HEK293 (cell line): Measurements from ENCODE around the gene COG6.

Experiments used
- CTCF ChIA-PET: fragments of 350-600 bp; formaldehyde crosslinking; extraction: SDS; loops from one replicate; lab custom pipeline; 2021; ENCODE audit warnings: antibody characterized with exemption; lab: Yijun Ruan, JAX
- POLR2A ChIA-PET: fragments of 300-600 bp; formaldehyde crosslinking; extraction: SDS; loops from one replicate; lab custom pipeline; 2020; ENCODE audit warnings: antibody characterized with exemption, inconsistent platforms; lab: Yijun Ruan, JAX
- H3K27ac ChIP-seq: fragments of 200-500 bp; sonication (Bioruptor generic); 2 replicates; pipeline ENCODE4 v1.5.1; 2014; ENCODE audit warnings: low read depth, low read length, control low read depth, inconsistent platforms; ENCODE audit errors: extremely low read depth
- H3K36me3 ChIP-seq, 2 experiments: fragments of 200-500 bp in 1 of 2; sonication (Bioruptor generic) in 1 of 2; 1 replicate in 1 of 2; 2 replicates in 1 of 2; pipeline ENCODE4 v1.5.1; 2014 to 2017; ENCODE audit warnings: inconsistent platforms in 2 of 2, low read length in 2 of 2; ENCODE audit not compliant: control insufficient read depth in 2 of 2, insufficient read depth in 1 of 2
- H3K4me1 ChIP-seq: fragments of 200-500 bp; sonication (Bioruptor generic); 2 replicates; pipeline ENCODE4 v1.5.1; 2014; ENCODE audit warnings: mild to moderate bottlenecking, low read length, inconsistent platforms; ENCODE audit not compliant: control insufficient read depth, insufficient read depth
- H3K4me3 ChIP-seq: 2 replicates; pipeline ENCODE4 v1.5.1; 2011; ENCODE audit warnings: low read depth, mild to moderate bottlenecking, control low read depth, low read length, moderate library complexity
- H3K9me3 ChIP-seq: fragments of 200-500 bp; sonication (Bioruptor generic); 2 replicates; pipeline ENCODE4 v1.5.1; 2014; ENCODE audit warnings: low read depth, low read length, inconsistent platforms; ENCODE audit not compliant: control insufficient read depth, insufficient read depth
- BCL6B ChIP-seq: fragments of 450-650 bp; formaldehyde crosslinking; IDR thresholded peaks from 2 replicates; pipeline ENCODE4 v1.5.1; 2017; ENCODE audit warnings: missing biosample characterization, missing genetic modification characterization
- PATZ1 ChIP-seq: fragments of 450-650 bp; formaldehyde crosslinking; IDR thresholded peaks from 2 replicates; pipeline ENCODE4 v1.5.1; 2016; ENCODE audit warnings: missing biosample characterization, missing genetic modification characterization
- SP7 ChIP-seq: fragments of 450-650 bp; formaldehyde crosslinking; IDR thresholded peaks from 2 replicates; pipeline ENCODE4 v1.5.1; 2016; ENCODE audit warnings: missing biosample characterization, missing genetic modification characterization
- YY2 ChIP-seq: fragments of 450-650 bp; formaldehyde crosslinking; IDR thresholded peaks from 2 replicates; pipeline ENCODE4 v1.5.1; 2016; ENCODE audit warnings: missing biosample characterization, missing genetic modification characterization
- ZBTB48 ChIP-seq: fragments of 450-650 bp; formaldehyde crosslinking; IDR thresholded peaks from 2 replicates; pipeline ENCODE4 v1.5.1; 2016; ENCODE audit warnings: missing biosample characterization, missing genetic modification characterization
- ZFHX2 ChIP-seq: fragments of 450-650 bp; formaldehyde crosslinking; conservative IDR thresholded peaks from 2 replicates; pipeline ENCODE4 v1.5.1; 2016; ENCODE audit warnings: missing biosample characterization, missing genetic modification characterization
- ZNF114 ChIP-seq: fragments of 450-650 bp; formaldehyde crosslinking; IDR thresholded peaks from 2 replicates; pipeline ENCODE4 v1.5.0; 2017; ENCODE audit warnings: missing biosample characterization, missing genetic modification characterization
- ZNF148 ChIP-seq: fragments of 450-650 bp; formaldehyde crosslinking; IDR thresholded peaks from 2 replicates; pipeline ENCODE4 v1.5.0; 2017; ENCODE audit warnings: missing biosample characterization, missing genetic modification characterization, borderline replicate concordance
- ZNF26 ChIP-seq: fragments of 450-650 bp; formaldehyde crosslinking; IDR thresholded peaks from 2 replicates; pipeline ENCODE4 v1.5.1; 2016; ENCODE audit warnings: missing biosample characterization, missing genetic modification characterization
- ZNF449 ChIP-seq: fragments of 450-650 bp; formaldehyde crosslinking; IDR thresholded peaks from 2 replicates; pipeline ENCODE4 v1.5.1; 2017; ENCODE audit warnings: missing biosample characterization, mild to moderate bottlenecking, missing genetic modification characterization, moderate library complexity
- ZNF488 ChIP-seq: fragments of 450-650 bp; formaldehyde crosslinking; IDR thresholded peaks from 2 replicates; pipeline ENCODE4 v1.5.1; 2016; ENCODE audit warnings: missing biosample characterization, missing genetic modification characterization
- ZNF514 ChIP-seq: fragments of 450-650 bp; formaldehyde crosslinking; IDR thresholded peaks from 2 replicates; pipeline ENCODE4 v1.5.1; 2016; ENCODE audit warnings: missing biosample characterization, missing genetic modification characterization
- ZNF660 ChIP-seq: fragments of 450-650 bp; IDR thresholded peaks from 2 replicates; pipeline ENCODE4 v1.5.1; 2018; ENCODE audit warnings: missing biosample characterization, mild to moderate bottlenecking, missing genetic modification characterization
- ZNF76 ChIP-seq: fragments of 450-650 bp; formaldehyde crosslinking; IDR thresholded peaks from 2 replicates; pipeline ENCODE4; 2016; ENCODE audit warnings: low read depth, missing biosample characterization, missing genetic modification characterization, borderline replicate concordance

COG6 gene

GRCh38 chr13:39770221-39771090 is 115.0 kb downstream of the COG6 start:
- POLR2A ChIA-PET = no interaction called here
- H3K4me3 ChIP-seq = no peak overlapping the region
- no peak overlapping the region for H3K27ac ChIP-seq
- CTCF ChIA-PET = no interaction called here
- peaks cover 3% of the 10 kb centered on the region; the same call in 1 of the 2 replicates for H3K4me1 ChIP-seq
- no peaks in the 10 kb centered on the region for H3K36me3 ChIP-seq
- no peaks in the 10 kb centered on the region for H3K9me3 ChIP-seq
- TF ChIP-seq ZNF76 (tag by site-specific recombination) = no peak
- no peak for TF ChIP-seq ZNF488 (tag by site-specific recombination)
- no peak for TF ChIP-seq ZNF148 (tag by site-specific recombination)
- TF ChIP-seq SP7 = no peak
- no peak for TF ChIP-seq ZNF514 (tag by site-specific recombination)
- no peak for TF ChIP-seq ZBTB48 (tag by site-specific recombination)
- no peak for TF ChIP-seq ZNF449
- TF ChIP-seq ZNF114 = no peak
- no peak for TF ChIP-seq ZFHX2
- TF ChIP-seq YY2 = no peak

GRCh38 chr13:39773833-39774232 is 118.4 kb downstream of the COG6 start:
- TF ChIP-seq ZNF660 (peak; percentile 88), ZNF26 (tag by site-specific recombination) (no peak), PATZ1 (tag by site-specific recombination) (no peak), BCL6B (tag by site-specific recombination) (no peak)
- TF ChIP-seq, all 188 proteins: peak for 1
- ChIA-PET CTCF (interaction anchor here (0.8 kb wide), 1 partner anchor 10 kb away, joined by 3 read pairs; no protein-coding TSS in a partner anchor), POLR2A (no interaction called here)
- no peaks in the 10 kb centered on the region for H3K4me1 ChIP-seq
- no peak overlapping the region for H3K4me3 ChIP-seq
- no peak overlapping the region for H3K27ac ChIP-seq
- no peaks in the 10 kb centered on the region for H3K9me3 ChIP-seq
- no peaks in the 10 kb centered on the region for H3K36me3 ChIP-seq
